ENCODE measurements around the gene TBC1D1.

- no peak for TF ChIP-seq CTCF (IDR thresholded peaks at IDR 0.05)
- TF ChIP-seq POLR2A (IDR thresholded peaks at IDR 0.05; ENCODE audit: low read depth) = no peak
- TF ChIP-seq POLR2AphosphoS5 (IDR thresholded peaks at IDR 0.05) = peak in 1 of 2 donors; percentile 46
- TF ChIP-seq EP300 (IDR thresholded peaks at IDR 0.05) = no peak
Measured at GRCh38 chr4:38075370-38076152, 184.7 kb downstream of the TBC1D1 start.

Measured in esophagus muscularis mucosa (tissue), 4 donors.